Measurements from ENCODE around the gene CCN2.

DNA sequence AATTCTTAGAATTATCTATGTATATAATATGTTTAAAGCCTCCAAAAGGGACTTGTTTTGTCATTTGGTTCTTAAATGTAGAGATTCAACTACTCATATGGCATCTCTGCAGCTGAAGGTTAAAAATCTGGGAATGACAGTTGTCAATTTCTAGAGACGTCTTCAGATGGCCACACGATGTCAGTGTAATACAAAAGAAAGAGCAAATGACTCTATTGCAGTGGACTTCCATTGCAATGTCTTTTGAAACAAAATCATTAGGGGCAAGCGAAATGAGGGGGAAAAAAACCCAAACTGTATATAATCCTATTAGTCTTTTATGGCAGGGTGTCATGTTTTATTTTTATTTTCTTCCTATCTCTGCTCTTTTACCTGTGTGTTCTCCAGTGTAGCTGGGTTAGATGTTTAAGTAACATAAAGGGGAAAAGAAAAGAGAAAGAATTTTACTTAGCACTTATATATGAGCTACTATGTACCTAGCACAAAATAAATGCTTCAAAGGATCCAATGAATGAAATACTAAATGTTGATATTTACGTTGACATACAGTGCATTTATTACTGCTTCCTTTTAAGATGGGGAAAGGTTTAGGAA is 26.2 kb downstream of the CCN2 start:
- TF ChIP-seq, protein P1, sequence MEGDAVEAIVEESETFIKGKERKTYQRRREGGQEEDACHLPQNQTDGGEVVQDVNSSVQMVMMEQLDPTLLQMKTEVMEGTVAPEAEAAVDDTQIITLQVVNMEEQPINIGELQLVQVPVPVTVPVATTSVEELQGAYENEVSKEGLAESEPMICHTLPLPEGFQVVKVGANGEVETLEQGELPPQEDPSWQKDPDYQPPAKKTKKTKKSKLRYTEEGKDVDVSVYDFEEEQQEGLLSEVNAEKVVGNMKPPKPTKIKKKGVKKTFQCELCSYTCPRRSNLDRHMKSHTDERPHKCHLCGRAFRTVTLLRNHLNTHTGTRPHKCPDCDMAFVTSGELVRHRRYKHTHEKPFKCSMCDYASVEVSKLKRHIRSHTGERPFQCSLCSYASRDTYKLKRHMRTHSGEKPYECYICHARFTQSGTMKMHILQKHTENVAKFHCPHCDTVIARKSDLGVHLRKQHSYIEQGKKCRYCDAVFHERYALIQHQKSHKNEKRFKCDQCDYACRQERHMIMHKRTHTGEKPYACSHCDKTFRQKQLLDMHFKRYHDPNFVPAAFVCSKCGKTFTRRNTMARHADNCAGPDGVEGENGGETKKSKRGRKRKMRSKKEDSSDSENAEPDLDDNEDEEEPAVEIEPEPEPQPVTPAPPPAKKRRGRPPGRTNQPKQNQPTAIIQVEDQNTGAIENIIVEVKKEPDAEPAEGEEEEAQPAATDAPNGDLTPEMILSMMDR (IDR thresholded peaks at IDR 0.05), result no peak
- no peak for TF ChIP-seq ESRRA (CRISPR knock-in tag; IDR thresholded peaks at IDR 0.05; ENCODE audit: borderline replicate concordance)
- TF ChIP-seq, protein P2, sequence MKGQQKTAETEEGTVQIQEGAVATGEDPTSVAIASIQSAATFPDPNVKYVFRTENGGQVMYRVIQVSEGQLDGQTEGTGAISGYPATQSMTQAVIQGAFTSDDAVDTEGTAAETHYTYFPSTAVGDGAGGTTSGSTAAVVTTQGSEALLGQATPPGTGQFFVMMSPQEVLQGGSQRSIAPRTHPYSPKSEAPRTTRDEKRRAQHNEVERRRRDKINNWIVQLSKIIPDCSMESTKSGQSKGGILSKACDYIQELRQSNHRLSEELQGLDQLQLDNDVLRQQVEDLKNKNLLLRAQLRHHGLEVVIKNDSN (CRISPR knock-in tag; IDR thresholded peaks at IDR 0.05), result no peak
